HG03521 (cell line): ENCODE measurements around the gene RASAL2.
"Not testable (repeated sequence)": the region's sequence is repeated elsewhere in the genome, so short reads cannot be mapped to it uniquely, and the experiment has no call there.

Experiments used
- ATAC-seq: cut with Tn5 transposase; IDR thresholded peaks from one replicate; pipeline ENCODE4 v1.9.1; 2021; ENCODE audit warnings: mild to moderate bottlenecking, moderate library complexity; ENCODE audit not compliant: unreplicated experiment

Gene RASAL2

DNA sequence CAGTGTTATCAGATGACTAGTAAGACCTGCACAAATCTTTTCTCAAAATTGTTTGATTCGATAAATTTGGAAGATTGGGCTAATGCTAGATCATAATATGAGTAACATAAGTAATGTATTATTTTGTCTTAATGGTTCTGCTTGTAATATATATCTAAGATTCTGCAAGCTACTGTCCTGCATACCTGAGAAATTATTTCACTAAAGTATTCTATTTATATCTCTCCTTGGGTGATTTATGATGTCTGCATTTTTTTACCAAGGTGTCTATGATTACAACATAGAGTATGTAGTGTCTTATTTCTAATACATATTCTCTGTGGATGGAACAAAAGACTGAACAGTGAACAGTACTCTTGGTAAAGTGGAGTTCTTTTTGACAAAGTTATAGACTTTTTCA, 236.2 kb downstream of the RASAL2 start:
- ATAC-seq: no peak

DNA sequence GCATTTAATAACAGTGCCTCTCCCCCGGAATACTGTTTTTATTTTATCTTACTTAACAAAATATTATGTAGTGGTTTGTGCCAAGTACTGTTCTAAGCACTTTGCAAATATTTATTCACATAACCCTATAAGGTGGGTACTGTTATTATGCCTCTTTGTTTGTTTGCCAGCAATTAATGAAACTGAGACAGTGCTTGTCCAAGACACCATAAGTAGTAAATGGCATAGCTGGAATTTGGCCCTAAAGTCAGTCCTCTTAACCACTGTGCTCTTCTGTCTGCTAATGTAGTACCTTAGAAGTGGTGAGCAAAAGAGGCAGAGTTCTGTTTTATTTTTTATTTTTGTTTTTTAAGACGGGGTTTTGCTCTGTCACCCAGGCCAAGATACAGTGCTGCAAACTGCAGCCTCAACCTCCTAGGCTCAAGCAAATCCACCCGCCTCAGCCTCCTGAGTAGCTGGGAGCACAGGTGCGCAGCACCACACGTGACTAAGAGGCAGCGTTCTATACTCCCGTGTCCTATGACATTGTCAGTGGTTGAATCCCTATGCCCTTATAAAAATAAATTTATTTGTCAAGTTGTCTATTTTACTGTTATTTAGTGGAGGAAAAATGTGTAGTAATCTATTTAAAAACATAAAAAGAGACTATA, 237.1 kb downstream of the RASAL2 start:
- no peak for ATAC-seq

DNA sequence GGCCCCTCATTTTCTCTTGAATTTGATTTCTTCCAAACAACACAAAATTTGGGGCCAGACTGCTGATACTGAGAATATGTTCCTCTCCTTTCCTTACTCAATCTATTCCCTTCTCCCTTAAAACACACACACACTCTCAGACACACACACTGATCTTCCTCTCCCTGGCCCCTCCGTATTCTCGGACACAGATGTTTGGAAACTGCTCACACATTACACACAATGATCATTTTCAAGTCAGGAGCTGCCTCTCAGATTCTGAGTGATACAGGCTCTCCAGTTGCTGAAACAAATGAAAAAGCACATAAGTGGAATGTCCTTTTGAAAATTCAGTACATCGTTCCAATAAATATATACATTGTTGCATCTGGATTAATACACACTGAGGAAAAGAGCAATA, 241.5 kb downstream of the RASAL2 start:
- no peak for ATAC-seq

DNA sequence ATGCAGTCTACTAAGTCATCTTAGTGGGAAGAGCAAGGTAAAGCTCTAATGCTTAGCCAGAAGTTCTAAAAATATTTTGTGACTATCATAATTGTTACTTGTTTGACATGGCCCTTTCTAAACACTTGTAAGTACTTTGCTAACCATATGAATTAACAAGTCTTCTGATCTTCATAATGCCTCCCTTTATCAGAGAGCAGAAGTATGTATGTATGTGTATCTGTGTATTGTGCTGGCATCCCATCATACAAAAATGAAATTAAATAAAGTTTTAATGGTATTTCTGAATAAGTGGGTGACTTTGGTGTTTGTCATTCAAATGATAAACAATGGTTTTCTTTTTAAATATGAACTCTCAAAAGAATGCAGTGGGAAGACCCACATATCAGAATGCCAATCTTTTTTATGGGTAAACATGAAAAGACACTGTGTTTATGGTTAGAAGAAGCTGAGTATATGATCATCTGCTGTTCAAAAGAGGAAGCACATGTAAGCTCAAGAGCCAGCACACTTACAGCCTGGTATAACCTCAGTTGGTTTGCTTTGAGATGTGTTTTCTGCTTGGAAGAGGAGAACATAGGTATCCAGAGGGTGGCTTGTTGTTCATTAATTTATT, 243.3 kb downstream of the RASAL2 start:
- no peak for ATAC-seq

DNA sequence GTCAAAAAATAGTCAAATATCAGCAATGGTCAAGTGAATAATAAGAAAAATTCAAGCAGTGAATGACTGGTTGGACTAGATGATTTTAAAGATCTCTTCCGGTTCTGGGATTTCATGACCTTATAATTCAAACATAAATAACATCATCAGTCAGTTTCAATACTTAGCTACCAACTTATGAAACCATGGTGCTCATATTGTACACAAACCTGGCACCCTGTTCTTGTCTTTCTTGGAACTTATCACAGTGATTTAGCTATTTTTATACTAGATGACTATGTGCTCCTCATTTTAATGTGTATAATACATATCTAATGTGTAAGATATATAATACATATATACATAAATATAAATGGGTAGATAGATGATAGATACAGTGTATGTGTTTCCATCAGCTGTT, 245.9 kb downstream of the RASAL2 start:
- no peak for ATAC-seq

DNA sequence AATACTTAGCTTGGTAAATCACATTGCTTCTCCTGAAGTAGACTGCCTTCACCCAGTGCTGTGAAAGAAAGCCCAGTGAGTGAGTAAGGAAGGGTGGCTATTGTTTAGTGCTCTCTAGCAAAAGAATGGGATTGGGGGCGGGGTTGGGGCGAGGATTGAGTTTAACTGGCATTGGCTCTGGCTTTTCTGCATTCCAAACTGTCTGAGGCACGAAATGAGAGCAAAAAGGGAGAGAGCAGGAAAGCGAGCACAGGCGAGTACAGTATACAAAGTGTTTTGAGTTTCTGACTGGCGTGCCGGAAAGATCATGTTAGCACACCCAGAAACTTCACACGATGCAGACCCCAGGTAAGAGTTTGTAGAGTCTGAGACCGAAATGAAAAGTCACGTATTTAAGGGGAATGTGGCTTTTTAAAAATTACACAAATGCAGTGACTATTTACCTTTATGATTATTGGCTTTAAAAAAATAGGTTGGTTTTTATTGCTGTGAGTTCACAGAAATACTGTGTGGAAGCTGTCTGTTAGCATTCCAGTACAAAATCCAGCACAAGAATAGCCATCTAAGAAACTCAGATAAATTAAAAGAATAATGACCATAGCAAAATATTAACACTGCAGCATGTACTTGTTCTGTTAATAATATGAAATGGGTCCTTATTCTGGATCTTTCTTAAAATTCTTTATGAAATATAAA, 247.5 kb downstream of the RASAL2 start:
- no peak for ATAC-seq

DNA sequence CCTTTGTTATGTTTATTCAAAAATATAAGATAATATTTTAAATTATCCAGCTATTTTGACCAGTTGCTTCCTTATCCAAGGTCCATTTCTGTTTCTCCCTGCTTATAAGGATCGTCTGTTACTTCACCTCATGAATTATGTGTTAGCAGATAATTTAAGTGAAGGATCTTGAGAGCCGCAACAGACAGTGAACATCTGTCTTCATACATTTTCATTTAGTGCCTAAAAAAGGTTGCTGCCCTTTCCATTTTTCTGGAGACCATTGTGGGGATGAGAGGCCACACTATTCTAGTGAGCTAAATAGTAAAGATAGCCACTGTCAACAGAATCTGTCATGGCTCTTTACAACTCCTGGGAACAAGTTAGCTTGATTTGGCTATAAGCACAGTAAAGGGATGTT, 248.8 kb downstream of the RASAL2 start:
- ATAC-seq: no peak

DNA sequence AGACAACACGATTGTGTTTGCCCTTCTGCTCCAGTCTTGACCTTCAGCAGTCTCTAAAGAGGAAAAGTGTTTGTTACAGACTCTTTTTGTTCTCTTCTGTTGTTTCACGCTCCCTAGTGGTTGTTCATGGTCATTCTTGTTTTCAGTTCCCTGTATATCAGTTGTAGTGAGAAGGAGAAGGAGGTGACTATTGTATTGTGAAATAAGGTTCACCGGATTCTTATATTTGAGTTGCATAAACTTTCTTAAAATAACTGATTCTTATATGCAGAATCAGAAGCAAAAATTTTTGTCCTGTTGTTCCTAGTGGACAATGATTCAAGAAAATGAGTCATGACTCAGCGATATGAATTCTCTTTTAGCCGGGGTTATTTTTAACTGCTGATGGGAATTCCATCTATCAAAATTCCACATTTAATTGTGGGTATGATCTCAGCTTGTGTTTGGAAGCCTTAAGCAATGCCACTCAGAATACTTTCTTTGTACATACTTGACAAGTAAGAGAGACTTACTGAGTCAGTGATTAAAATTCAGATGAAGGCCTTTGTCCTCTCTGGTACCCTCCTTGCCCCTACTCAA, 250.7 kb downstream of the RASAL2 start:
- no peak for ATAC-seq

DNA sequence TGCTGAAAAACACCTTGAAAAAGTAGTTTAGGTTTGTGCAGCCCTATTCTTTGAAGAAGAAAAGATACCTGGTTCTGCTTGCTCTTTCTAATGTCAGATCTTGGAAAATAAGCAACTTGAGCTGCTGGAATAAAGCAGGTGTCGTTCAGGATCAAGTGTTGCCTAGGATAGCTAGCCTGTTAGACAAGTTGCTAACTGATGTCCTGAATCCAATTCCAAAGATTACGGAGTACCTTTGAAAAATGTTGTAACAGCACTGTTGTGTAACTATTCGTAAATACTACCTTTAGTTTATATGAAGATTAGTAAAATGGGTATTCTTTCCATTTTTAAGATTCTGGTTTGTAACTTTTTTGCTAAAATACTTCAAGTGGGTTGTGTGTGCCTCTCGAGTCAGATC, 251.3 kb downstream of the RASAL2 start:
- ATAC-seq: no peak

DNA sequence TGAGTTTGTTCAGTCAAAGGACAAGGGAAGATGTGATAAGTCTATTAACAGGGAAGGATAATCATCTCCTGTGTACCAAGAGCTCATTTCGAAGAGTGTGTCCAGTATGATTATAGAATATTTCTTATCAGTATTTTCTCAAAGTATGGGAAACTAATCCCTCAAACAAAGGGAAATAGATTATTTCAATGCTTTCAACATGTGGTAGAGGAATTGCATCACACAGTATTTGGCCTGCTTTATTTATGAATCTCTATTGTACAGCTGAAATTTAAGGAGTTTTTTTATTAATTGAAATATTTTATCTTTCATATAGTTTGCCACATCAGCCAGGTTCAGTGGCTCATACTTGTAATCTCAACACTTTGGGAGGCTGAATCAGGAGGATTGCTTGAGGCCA, 251.9 kb downstream of the RASAL2 start:
- ATAC-seq: no peak

DNA sequence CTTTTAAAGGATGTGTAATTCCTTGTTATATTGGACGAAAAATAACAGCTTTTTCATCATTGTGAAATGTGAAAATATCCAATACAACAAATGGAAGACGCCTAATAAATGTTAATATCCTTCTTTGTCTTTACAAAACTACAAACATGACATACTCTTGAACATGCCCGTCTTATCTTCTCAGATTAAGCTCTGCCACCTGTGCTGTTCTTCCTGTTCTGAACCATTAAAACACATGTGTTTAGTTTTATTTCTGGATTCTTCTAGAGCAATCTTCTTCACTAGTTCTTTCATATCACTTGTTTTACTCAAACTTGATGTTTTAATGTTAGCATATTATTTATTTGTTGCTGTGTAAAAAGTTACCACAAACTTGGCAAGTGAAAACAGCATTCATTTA, 255.9 kb downstream of the RASAL2 start:
- no peak for ATAC-seq

DNA sequence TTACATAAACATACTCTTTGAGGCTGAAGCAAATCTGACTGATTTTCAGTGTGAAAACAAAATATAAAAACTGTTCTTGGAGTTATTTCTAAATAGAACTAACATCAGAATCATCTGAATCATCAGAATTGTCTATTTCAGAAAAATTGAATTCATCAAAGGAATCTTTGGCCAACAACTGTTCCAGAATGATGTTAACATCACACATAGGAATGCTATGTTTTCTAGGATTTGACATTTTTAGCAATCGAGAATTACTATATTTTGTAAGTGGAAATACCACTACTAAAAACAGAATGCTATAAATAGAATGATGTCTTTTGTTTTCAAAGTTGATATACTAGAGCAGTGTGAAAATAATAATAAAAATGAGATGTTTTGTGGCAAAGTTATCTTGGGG, 258.0 kb downstream of the RASAL2 start:
- ATAC-seq: not testable (repeated sequence)

DNA sequence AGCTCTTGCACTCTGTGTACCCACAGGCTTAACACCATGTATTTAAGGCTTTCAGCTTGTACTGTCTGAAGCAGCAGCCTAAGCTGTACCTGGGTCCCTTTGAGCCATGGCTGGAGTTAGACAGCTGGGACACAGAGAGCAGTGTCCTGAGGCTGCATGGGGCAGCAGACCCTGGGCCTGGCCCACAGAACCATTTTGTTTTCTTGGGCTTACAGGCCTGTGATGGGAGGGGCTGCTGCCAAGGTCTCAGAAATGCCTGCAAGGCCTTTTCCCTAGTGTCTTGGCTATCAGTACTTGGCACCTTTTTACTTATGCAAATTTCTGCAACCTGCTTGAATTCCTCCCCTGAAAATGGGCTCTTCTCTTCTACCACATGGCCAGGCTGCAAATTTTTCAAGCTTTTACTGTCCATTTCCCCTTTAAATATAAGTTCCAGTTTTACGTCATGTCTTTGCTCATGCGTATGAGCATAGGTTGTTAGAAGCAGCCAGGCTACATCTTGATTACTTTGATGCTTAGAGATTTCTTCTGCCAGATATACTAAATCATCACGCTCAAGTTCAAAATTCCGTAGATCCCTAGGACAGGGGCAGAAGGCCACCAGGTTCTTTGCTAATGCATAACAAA, 259.0 kb downstream of the RASAL2 start:
- ATAC-seq: no peak

DNA sequence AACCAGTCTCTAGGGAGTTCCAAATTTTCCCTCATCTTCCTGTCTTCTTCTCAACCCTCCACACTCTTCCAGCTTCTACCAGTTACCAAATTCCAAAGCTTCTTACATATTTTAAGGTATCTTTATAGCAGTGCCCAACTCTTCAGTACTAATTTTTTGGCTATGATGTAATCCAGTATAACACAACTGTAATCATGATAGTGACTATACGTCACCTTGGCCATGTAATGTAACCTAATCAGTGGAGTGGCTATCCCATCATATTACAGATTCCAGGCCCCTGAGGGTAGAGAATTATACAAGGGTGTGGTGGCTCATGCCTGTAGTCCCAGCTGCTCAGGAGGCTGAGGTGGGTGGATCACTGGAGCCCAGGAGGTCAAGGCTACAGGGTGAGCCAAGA, 259.6 kb downstream of the RASAL2 start:
- no peak for ATAC-seq

DNA sequence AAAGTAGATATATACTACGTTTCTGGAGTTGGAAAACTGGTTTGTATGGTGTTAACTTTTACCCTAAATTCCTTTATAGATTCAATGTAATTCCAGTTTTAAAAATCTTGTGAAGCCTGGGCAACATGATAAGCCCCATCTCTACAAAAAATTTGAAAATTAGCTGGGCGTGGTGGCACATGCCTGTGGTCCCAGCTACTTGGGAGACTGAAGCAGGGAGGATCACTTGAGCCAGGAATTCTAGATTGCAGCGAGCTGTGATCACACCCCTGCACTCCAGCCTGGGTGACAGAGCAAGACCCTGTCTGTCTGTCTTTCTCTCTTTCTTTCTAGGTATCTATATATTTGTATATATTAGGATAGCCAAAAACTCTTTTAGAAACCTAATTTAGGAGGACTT, 260.9 kb downstream of the RASAL2 start:
- ATAC-seq: no peak

DNA sequence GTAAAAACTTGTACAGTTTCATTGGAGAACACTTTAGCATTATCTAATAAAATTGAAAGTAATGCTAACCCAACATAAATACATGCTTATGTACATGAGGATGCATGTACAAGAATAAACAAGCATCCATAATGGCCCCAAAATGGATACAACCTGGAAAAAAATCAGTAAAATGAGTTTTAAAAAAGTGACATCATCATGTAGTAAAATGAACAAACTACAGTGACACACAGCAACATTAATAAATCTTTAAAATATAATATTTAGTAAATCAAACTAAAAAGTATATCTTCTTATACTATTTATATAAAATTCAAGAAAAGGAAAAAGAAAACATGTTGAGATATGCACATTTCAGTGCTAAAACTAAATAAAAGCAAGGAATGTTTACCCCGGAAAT, 262.4 kb downstream of the RASAL2 start:
- ATAC-seq: no peak

DNA sequence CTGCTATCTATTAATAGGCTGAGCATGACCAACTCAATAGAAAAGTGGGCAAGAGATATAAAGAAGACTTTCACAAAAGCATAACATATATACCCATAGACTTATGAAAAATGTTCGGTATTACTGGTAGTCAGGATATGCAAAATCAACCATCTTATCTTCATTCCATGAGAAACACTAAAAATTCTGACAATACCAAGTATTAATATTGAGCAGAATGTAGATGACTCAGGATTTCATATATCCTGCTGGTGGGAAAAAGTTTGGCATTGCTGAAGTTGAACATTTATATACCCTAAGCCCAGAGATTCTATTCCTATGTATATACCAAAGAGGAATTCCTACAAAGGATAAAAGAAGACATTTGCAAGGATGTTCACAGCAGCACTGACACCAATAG, 264.6 kb downstream of the RASAL2 start:
- ATAC-seq: no peak

DNA sequence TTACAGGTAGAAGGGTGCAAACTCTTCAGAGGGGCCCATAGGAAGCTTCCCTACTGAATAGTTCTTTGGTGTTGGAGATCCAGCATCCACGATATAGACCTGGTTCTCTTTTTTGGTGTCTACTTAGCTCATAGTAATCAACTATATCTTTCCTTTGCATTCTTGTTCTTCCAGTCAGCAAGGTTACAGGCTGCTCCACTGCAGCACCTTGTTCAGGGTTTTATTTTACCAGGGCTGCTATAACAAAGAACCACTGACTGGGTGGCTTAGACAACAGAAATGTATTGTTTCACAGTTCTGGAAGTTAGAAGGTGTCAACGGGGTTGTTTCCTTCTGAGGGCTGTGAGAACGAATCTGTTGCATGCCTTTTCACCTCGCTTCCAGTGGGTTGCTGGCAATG, 266.5 kb downstream of the RASAL2 start:
- no peak for ATAC-seq

DNA sequence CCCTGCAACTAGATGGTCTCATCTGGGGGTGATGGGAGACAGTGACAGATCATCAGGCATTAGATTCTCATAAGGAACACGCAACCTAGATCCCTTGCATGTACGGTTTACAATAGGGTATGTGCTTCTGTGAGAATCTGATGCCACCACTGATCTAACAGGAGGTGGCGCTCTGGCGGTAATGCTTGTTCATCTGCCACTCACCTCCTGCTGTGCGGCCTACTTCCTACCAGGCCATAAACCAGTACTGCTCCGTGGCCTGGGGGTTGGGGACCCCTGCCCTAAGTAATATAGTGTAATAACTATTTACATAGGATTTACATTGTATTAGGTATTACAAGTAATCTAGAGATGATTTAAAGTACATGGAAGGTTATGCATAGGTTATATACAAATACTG, 267.9 kb downstream of the RASAL2 start:
- no peak for ATAC-seq

DNA sequence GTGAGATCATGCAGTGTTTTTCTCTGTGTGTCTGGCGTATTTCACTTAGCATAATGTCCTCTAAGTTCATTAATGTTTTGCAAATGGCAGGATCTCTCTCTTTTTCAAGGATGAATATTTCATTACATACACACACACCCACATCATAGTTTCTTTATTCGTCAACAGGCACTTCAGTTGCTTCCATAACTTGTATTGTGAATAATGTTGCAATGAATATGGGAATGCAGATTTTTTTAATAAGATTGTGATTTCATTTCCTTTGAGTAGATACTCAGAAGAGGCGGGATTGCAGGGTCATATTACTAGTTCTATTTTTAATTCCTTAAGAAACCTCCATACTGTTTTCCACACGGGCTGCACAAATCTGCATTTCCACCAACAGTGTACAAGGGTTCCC, 268.8 kb downstream of the RASAL2 start:
- no peak for ATAC-seq

DNA sequence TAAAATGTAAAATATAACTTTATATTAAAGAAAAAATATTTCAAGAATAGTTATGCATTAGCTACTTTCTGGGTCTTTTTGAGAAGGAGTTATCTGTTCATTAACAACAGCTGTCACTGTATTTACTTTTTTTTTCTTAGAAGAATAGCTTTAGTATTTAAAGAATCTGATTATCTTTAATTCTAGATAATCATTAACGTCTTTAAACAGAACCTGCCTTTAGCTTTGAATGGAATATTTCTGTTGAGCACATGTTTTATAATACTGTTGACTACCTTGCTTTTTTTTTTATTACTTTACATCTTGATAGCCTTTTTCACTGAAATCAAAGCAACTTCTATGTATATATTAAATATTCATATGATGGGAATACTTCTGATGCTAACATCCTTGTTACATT, 270.9 kb downstream of the RASAL2 start:
- ATAC-seq: no peak

DNA sequence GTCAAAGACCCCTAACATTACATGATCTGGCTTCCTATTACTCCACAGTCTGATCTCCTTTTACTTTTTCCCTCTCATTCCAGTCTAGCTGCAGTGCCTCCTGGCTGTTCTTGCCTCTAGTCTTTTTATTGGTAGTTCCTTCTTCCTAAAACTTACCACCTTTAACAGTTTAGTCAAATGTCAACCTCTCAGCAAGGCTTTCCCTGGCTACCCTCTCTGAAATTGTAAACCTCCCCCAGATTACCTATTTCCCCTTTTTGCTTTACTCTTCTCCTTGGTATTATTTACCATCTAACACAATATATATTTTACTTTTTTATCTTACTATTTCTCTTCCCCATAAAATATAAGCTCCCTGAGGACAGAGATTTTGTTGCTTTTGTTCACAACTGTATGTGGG, 273.2 kb downstream of the RASAL2 start:
- ATAC-seq: no peak
